Head of caudate nucleus (tissue), 42 donors: Measurements from ENCODE around the gene OTUD5.

Experiments used
- DNase-seq, 42 donors: peaks; one replicate each; pipeline versions ENCODE4 v3.0.0 to v3.0.0-alpha.2; 2020 to 2021; ENCODE audit warnings: mixed read lengths in 7 of 42
- intact Hi-C: fragments of 100-400 bp; cut with DNase I; formaldehyde crosslinking; loops from one replicate; pipeline ENCODE4 v1.15.0; 2022

Gene OTUD5

DNA sequence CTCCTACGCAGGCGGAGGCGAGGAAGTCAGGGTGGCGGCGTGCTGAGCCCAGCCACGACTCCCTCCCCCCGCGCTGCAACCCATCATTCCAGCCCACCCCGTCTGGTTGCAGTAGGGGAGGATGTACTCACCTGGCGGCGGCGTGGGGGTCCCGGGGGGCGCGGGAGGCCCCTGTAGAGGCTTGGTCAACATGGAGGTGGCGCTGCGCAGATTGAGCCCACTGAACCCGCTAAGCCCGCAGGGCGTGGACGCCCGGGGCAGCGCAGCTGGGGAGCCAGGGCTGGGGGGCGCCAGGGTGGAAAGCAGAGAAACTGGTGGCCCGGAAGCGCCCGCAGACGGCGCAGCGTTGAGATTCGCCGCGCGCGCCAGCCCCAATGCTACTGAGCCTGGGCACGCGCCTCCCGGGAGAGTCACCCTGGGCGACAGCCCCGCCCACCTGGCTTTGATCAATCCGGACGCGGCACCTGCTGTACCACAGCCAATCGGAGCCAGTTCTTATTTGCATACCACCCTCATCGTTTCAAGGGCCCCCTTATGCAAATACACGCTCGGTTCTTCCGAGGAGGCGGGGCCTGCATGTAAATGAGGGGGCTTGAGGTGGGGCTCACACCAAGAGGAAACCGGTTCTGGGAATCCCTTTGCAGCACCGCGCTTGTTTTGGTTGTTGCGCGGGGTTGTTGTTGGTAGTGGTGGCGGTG lies 38.6 kb downstream of the OTUD5 start, which contains the start of gene PIM2:
TSS of gene PIM2 (minus strand) at position 382 of the 698 bp plus-strand sequence. CDS start at position 192, 190 bp downstream.
- peak; percentile 66 to 93 (median 85) for DNase-seq
- intact Hi-C loops = no loop called here

DNA sequence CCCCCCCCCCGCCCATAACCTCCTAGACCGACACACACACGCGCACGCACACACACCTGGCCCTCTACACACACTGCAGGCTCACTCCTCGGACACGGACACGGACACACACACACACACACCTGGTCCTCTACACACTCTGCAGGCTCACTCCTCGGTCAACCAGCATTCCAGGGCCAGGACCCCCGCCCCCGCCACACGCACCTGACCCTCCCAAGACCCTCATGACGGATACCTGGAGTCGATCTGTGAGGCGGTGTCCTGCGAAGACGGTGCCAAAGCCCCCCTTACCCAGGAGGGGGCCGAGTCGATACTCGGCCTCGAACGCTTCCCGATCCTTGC lies 39.1 kb downstream of the OTUD5 start:
- intact Hi-C loops = no loop called here
- DNase-seq = no peak

DNA sequence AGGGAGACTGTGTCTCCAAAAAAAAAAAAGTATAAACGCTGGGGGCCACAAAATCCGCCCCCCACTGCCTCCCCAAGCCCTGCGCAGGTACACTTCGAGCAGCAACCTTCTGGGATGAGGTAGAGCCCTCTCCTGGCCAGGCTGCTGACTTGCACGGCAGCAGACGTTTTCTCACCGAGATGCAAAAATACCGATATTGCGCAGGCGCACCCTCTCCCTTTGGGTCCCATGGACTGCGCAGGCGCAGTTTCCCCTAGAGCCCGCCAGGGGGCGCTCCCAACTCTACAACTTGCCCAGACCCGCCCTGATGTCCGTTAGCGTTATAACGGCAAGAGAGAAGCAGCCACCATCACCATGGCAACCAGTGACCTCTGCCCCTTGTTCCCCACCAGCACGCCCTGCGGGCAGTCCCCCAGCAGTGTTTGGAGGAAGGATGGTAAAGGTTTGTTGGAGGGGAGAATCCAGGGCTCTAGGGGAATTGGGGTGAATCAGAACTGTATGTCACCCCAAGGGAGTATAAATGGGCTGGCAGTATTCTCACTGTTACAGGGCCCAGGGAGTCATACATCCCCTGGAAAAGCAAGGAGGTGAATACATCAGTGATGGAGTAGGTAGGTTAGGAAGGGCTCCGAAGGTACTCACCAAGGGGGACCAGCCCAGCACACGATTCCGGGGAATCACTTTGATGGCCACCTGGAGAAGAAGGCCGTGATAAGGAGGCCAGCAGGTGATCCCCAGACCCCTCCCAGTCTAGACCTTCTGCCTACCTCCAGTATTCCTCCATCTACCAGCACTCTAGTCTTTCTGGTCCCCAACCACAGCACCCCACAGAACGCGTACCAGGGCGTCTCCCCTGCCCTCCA lies 40.0 kb downstream of the OTUD5 start:
- DNase-seq = peak; percentile 67 to 93 (median 84)
- intact Hi-C loops = no loop called here

DNA sequence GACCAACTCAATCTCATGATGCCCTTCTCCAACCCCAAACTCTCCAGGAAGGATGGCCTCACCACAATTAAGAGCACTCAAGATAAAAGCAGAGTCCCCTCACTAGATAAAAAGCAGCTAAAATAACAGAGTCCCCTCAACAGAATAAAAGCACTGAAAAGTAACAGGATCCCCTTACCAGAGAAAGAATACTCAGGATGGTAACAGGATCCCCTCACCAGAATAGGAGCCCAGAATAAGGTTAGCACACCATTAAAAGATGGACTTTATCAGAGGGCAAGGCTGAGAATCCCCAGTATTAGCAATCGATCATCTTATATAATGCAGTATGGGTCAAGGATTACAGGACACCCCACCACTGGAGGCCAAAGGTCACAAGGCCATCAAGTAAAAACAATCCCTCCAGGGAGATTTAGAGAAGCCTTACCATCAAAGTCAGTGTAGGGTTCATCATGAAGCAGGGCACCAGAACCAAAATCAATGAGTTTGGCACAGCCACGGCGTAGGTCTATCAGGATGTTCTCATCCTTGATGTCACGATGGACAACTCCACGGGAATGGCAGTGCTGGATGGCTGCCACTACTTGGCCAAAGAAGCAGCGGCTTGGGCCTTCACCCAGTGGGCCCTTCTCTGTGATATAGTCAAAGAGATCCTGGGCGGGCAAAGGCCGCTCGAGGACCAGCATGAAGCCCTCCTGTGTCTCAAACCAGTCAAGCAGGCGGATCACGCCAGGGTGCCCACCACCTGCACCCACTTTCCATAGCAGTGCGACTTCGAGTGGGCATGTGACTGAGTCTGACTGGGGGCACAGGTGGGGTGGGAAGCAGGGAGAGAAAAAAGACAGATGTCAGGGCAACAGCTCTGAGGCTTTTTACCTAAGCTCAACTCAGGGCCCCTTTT lies 42.6 kb downstream of the OTUD5 start:
- intact Hi-C loops = no loop called here
- DNase-seq = no peak

DNA sequence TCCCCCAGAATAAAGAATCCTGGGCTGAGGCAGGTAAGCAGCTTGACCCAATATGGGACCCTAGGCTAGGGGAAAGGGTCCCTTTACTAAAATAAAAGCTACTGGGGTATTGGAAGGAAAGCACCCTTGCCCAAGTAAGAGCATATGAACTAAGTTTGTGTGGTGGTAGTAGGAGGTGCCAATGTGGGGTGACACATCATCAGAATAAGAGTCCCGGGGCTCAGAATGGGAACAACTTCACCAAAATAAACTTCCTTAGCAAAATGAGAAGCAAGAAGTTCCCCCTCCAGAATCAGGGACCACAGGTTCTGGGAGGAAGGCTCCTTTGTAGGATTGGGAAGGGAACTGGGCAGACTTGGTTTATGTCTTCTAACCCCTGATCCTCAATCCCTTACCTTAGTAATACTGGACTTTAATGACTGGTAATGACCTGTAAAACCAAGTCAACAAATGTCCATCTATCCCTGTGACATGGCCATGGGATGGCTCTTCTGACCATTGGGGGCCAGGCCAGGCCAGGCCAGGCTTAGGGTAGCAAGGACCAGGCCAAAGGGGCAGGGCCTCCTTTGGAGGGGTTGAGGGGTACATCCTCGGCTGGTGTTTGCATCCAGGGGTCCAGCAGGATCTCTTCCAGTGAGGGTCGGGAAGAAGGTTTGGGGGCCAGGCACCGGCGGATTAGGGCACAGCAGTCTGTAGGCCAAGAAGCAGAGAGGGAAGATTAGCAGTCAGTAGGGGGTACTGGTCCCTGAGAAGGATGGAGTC lies 43.6 kb downstream of the OTUD5 start:
- intact Hi-C loops = no loop called here
- DNase-seq = no peak

DNA sequence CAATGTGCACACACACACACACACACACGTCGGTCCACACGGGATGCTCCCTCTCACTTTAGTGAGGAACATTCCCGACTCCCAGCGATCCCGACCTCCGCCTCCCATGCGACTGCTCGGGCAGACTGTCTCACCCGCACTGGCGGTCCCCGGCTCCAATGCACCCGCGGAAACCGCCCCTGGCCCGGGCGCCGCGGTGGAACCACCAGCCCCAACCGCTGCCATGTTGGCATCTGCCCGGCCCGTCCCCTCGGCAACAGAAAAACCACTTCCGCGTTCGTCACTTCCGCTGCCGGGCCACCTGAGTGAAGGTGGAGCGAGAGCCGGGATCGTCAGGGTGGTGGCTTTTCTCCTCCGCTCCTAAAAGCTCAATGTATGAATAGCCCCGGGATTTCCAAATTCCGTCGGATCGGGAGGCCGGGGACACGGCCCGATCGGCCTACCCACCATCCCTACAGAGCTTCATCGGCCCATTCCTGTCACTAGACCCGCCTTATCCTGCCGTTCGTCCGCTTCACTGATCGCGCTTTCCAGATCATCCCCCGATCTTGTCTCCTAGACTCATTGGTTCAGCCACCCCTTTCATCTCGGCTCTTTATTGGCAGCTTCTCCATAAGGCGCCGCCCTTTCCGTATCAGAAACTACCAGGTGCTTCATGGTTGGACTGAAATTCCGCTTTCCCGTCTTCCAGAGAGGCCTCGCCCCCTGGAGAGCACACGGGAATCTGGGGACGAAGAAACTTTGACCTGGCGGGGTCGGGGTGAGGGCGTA lies 45.8 kb downstream of the OTUD5 start, which contains the start of gene SLC35A2:
TSS of gene SLC35A2 (minus strand) at position 235 of the 771 bp plus-strand sequence. CDS start at position 225, 10 bp downstream.
- DNase-seq = peak; percentile 70 to 93 (median 88)
- intact Hi-C loops = no loop called here

DNA sequence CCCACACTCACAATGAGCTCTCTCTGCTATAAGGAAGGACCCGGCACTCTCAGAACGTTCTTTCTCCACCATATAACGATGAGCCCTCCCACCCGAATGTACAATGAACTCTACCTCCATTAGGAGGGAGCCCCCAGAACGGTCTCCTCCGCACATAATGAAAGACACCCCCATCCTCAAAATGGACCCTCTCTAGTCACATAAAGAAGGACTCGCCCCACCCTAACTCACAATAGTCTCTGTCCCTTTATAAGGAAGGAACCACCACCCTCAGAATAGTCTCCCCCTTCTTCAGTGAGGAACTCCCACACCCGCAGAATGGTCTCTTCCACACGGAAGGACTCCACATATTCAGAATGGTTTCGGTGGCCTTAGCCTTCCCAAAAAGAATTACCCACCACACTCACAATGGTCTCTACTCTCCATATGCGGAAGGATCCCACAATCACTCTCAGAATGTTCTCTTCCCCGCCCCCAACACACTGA lies 46.4 kb downstream of the OTUD5 start:
- intact Hi-C loops = no loop called here
- peak in 1 of 42 donors; percentile 35 for DNase-seq

DNA sequence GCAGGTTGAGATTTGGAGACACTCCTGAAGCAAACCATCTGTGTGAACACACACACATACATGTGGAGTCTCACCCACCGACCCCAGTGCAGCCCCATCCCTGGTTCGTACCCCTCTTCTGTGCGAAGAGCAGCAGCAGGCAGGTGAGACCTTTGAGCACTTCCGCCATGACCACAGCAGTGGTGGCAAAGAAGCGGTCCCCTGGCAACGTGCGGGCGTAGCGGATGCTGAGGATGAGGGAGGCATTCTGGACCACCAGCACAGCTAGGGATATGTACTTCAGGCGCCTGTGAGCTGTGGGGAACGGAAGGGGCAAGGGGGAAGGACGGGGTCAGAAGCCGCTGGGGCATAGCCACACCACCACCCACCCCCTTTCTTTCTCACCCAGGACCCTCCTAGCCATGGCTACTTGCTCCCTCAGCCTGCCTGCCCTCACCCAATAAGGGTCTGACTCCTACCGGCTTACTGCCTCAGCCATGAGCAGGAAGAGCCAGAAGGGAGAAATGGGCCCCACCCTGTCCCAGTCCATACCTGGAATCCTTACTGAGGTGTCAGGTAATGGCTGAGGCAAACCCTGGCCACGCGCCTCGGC lies 47.6 kb downstream of the OTUD5 start:
- no peak for DNase-seq
- intact Hi-C loops = no loop called here

DNA sequence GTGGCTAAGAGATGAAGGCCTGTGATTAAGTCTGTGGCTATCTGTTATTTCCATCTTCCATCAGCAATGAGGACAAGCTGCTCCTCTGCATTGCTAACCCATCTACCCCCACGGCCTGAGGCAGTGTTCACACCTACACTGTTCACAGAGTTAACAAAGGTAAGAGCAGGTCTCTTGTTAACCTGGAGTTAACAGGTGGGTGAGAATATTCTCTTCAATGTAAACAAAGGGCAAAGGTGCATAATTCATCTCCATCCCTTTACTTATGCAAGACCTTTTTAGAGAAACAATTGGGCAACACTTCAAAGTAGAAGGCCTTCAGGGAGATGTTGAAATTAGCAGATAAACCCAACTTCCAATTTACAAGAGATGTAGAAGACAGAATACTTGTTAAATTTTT lies 48.8 kb downstream of the OTUD5 start:
- no peak for DNase-seq
- intact Hi-C loops = no loop called here

DNA sequence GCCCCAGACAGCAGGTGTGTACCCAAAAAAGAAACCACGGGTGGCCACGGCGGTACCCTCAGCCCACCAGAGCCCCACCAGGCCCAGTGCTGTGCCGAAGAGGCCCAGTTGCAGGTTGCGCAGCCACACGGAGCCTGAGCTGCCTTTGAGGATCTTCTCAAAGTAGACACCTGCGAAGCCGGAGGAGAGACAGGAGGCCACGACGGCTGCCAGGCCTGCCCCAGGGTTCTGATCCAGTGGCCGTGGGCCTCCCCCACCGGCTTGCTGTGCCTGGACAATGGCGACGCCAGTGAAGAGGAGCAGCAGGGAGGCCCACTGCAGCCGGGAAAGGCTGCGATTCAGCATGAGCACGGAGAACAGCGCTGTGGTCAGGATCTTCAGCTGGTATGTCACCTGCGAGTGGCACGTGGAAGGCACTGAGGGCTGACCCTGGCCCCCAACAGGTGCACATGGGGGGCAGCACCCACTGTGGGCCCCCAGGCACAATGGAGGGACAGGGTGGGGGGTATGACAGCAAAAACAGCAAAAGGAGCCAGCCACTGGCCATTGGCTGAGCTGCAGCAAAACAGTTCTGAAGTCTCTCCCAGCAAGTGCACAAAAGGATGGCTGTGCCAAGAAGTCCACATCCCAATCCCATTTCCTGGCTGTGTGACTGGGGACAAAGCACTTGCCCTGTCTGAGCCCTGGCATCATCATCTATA lies 52.2 kb downstream of the OTUD5 start:
- intact Hi-C loops = no loop called here
- DNase-seq = no peak

DNA sequence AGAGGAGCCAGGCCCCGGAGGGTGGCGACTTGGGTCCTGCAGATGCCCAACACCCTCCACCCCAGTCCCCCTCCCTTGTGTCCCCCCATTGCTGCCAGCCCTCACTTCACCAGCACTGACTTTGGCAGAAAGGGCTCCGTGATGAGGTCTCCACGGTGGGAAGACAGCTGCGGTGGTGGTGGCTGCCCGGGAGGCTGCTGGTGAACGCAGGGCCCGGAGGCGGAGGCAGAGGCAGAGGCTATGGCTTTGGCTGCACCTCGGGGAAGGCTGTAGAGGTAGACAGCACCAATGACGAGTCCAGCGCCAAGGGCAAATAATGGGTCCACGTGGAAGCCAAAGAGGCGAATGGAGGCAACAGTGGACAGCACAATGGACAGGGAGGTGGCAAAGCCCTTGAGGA lies 52.8 kb downstream of the OTUD5 start:
- intact Hi-C loops = no loop called here

DNA sequence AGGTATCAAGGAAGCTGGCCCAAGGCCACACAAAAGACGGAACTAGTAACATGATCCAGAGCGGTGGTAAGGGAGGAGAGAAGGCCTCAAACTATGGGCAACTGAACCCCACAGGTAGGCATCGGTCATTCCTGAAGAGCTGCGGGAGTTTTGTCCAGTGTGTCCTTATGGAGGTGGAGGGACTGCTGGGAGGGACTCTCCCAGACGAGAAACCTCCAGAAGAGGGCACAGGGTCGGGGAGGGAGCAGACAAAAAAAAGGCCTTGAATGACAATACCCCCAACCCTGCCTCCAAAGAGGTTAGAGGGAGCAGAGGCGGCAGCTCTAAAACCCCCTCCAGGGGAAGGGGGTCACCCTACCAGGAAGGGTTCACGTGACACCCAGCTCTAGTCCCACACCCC lies 53.2 kb downstream of the OTUD5 start:
- intact Hi-C loops = no loop called here
- DNase-seq = no peak

More for the DNA sequence above, 52.8 kb downstream of the OTUD5 start:
- DNase-seq = no peak

DNA sequence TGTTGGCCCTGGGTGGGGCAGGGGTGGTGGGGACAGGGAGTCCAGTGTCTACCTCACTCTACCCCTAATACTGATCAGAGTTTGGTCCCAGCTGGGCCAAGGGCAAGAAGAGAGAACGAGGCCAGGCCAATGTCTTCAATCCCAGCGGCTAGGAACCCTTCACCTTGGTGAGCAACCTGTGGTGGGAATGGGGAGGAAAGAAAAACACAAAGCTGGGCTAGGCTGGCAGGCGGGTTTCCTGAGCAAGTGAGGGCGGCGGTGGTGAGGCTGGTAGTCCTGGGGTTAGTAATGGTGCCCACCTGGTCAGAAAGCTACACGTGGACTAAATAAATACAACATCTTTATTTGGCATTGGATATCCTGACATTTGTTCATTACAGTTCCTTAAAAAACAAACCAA lies 54.1 kb downstream of the OTUD5 start:
- DNase-seq = no peak
- intact Hi-C loops = no loop called here

DNA sequence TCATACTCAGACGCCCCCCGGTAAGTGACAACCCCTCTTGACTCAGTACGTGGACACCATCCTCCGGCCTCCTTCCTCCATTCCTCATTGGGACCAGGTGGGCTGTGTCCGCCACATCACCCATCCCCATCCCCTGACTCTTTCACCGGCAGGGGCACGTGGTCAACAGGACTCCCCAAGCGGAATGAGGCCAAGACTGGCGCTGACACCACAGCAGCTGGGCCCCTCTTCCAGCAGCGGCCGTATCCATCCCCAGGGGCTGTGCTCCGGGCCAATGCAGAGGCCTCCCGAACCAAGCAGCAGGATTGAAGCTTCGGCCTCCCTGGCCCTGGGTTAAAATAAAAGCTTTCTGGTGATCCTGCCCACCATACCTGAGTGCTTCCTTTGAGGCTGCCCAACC lies 54.6 kb downstream of the OTUD5 start:
- no peak for DNase-seq
- intact Hi-C loops = no loop called here

DNA sequence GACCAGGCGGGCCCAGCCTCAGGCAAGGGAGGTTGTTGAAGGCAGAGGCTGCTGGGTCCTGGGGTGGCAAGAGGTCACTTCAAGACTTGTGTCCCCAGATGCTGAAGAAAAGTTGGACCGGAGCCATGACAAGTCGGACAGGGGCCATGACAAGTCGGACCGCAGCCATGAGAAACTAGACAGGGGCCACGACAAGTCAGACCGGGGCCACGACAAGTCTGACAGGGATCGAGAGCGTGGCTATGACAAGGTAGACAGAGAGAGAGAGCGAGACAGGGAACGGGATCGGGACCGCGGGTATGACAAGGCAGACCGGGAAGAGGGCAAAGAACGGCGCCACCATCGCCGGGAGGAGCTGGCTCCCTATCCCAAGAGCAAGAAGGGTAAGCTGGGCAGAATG lies 55.3 kb downstream of the OTUD5 start:
- intact Hi-C loops = no loop called here

DNA sequence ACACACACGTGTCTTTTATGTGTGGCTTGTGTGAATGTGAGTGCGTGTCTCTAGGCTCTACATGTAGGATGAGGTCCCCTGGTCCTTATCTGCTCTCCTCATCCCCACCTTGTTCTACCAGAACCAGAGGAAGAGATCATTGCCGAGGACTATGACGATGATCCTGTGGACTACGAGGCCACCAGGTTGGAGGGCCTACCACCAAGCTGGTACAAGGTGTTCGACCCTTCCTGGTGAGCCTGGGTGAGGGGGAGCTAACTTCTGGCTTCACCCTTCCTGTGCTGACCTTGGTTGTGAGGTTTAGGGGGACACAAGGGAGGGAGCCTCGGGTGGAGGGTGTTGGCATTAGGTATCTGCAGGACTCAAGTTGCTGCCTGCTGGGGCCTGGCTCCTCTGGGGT lies 56.3 kb downstream of the OTUD5 start:
- intact Hi-C loops = no loop called here
- no peak for DNase-seq

More for the DNA sequence above, 55.3 kb downstream of the OTUD5 start:
- no peak for DNase-seq

DNA sequence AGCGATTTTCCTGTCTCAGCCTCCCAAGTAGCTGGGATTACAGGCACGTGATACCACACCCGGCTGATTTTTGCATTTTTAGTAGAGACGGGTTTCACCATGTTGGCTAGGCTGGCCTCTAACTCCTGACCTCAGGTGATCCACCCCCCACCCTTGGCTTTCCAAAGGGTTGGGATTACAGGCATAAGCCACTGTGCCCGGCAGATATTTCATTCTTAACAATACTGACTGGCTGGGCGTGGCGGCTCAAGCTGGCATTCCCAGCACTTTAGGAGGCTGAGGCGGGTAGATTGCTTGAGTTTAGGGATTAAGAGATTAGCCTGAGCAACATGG lies 58.4 kb downstream of the OTUD5 start:
- intact Hi-C loops = loop anchor here (10.0 kb wide), 2 partner anchors 94 to 224 kb away; partner anchors contain the start of gene HDAC6
- DNase-seq = no peak
